Lower leg skin (tissue), 3 donors: ENCODE data around the gene SPTLC1.

ENCODE experiments used
- CTCF ChIP-seq, 3 donors: fragments of 450-650 bp; IDR thresholded peaks; one replicate each; pipeline ENCODE4 v1.5.1; 2016; ENCODE audit warnings: antibody characterized with exemption in 3 of 3, mild to moderate bottlenecking in 3 of 3, moderate library complexity in 2 of 3
- POLR2A ChIP-seq, 2 donors: fragments of 450-650 bp; IDR thresholded peaks; one replicate each; pipeline ENCODE4 v1.6.1; 2016 to 2017; ENCODE audit warnings: antibody characterized with exemption in 2 of 2, mild to moderate bottlenecking in 1 of 2, moderate library complexity in 1 of 2

DNA sequence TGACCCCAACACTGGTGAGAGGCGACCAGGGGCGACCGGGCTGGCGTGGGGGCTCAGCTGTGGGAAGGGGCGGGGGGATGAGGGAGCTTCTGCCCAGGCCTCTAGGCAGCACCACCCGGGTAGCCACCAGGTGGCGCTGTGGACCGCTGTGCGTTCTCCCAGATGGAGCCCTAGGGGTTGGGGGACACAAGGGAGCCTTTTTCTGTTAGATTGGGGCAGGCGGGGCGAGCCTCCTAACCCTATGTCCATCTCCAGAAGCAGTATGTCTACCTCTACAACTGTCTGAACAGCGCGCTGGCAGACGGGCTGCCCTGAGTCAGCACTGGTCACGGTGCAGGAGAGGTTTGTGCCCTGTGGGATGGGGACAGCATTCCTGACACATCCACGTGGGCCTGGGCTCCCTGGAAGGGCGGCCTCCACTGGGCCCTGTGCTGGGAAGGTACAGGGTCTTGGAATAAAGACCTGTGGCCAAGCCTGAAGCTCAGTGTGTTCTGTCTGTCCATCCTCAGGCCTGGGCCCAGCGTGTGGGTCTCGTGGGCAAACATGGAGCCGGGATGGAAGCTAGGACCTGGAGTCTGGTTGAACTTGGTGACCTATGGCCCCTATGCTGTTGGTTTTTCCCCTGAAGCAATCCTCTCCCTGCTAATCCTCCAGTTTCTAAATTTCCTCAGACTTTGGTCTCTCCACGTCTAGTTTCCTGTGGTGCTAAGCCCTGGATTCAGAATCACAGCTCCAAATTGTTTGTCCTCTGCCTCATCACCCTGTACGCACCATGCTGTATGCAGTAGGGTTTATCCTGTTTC is 23.1 kb upstream of the SPTLC1 start:
- TF ChIP-seq CTCF (IDR thresholded peaks at IDR 0.05) (no peak), POLR2A (IDR thresholded peaks at IDR 0.05) (no peak)
